NCI-H2171 treated with DMSO at 0.1 percent for 48 hours (cell line): ENCODE measurements around the gene UBN1.
"Not testable (repeated sequence)": the region's sequence is repeated elsewhere in the genome, so short reads cannot be mapped to it uniquely, and the experiment has no call there.

Experiments
- DNase-seq: peaks from one replicate; lab custom pipeline; 2025; lab: John Stamatoyannopoulos, UW

The UBN1 gene

DNA sequence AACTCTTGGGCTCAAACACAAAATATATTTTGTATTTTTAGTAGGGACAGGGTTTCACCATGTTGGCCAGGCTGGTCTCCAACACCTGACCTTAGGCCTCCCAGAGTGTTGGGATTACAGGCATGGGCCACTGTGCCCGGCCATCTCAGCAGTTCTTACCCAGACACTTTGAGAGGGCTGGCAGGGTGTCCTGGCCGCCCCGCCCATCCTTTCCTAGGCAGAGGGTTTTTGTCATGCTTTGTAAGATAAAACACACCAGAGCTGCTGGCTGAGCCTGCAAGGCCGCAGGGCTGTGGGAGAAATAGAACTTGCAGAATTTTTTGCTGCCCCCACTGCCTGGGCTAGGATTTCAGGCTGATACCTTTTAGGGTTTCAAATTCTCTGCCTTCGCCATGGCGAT lies 80.9 kb downstream of the UBN1 start:
- DNase-seq, result no peak

DNA sequence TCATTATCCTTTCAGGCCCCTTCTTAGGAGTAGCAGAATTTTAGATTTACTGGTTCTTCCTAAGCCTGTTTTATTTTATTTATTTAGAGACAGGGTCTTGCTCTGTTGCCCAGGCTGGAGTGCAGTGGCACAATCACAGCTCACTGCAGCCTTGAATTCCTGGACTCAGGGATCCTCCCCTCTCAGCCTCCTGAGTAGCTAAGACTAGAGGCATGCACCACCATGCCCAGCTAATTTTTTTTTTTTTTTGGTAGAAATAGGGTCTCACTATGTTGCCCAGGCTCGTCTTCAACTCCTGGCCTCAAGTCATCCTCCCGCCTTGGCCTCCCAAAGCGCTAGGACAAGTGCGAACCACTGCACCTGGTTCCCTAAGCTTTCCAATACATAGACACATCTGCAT lies 82.3 kb downstream of the UBN1 start:
- DNase-seq, result not testable (repeated sequence)

- no peak for DNase-seq
Measured at GRCh38 chr16:4931381-4931780, 84.1 kb downstream of the UBN1 start.
